Activated naive CD8-positive, alpha-beta T cell treated with anti-CD3 and anti-CD28 coated beads, Interleukin-2, amount 50 U/mL, for 16 hours (primary cell): ENCODE results near the gene NFIB.

Experiments used
- DNase-seq: peaks from one replicate; pipeline ENCODE4 v3.0.0-alpha.2; 2020; ENCODE audit warnings: low read depth, low spot score

NFIB gene

DNA sequence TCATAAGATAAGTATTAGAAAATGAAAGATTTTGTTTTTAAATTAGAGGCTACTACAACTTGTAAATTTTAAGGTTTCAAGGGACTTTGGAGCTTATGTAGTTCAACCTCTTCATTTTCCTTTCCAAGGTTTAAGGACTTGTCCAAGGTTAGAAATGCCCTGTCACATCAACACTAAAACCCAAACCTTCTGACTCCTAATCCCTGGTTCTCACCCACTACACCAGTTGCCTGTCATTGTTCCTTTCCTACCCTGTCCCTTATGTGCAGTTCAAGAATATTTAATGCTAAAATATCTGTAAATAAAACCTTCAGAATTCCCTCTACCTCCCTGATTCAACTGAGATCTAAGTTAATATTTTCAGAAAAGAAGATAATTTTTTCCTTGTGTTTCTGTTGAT is 206.4 kb downstream of the NFIB start:
- DNase-seq = no peak

DNA sequence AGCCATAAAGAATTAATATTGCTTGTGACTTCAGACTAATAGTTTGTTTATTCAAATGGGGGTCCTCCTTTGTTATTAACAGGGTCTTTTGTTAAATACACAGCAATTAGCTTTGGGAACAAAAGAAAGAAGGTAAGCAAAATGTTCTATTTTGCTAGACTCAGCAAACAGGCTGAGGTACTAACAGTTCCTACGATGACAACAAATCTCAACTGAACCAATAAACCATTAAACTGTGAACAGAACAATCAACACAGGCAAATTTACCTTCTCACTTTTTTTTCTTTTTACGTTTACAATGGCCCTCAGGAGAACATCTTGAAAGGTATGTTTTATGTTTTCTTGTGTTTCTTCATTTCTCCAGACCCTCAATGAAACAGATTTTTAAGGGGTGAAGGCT is 207.2 kb downstream of the NFIB start:
- no peak for DNase-seq

DNA sequence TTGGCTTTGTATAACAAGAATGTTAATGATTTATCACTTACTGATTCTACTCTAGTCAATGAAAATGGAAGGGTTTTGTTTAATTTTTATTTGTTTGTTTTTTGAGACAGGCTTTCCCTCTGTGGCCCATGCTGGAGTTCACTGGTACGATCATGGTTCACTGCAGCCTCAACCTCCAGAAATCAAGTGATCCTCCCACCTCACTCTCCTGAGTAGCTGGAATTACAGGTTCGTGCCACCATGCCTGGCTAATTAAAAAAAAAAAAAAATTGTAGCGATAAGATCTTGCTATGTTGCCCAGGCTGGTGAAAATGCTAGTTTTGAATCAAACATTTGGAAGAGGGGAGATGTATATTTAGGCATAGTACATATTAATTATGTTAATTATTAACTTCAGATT is 209.4 kb downstream of the NFIB start:
- DNase-seq = no peak

DNA sequence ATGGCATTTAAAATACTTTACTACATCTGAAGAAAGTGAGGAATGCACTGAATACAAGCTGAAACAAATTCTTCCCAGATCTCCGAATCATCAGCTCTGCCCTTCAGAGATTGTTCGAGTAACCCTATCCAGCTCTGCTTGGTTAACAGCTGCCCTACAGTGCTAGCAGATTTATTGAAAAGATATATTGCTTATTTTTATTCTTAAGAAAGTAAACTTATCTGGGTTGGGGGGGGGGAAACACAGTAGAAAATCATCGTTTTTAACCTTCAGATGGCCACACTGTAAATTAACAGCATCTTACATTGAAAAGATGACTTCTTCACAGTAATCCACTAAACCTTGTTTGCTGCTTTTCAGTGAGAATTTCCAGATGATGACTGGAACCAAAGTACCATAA is 210.8 kb downstream of the NFIB start:
- no peak for DNase-seq

- no peak for DNase-seq
Measured at GRCh38 chr9:14099737-14100136, 214.2 kb downstream of the NFIB start.

- no peak for DNase-seq
Measured at GRCh38 chr9:14098486-14099180, 215.3 kb downstream of the NFIB start.

DNA sequence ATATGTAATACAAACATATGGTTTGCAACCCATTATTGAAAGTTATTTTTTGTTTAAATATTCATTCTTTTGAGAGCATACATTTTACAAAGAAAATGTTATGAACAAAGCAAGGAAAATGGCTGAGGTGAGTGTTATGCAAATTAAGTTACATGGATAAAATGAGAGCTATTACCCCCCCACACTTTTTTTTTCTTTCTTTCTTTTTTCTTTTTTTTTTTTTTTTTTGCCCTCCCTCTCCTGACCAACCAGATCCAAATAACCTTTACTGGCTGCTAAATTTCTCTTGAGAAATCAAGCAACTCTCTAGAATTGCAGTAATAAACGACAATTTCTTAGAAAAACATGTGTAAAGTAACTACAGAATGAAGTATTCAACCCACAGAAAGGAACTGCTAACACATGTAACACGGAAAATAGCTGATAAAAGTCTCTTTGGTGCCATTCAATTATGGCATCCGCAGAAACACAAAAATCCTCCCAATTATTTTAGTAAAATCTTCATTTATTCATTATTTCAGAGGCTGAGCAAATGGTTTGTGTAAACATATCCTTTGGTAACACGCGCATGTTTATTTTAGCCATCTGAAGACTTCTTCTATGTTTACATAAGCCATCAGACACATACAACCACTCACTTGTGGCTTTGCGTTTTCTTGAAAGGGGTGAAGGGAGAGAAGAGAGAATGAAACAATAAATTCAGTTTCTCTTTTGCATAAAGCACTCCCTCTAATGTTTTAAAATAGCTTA is 216.1 kb downstream of the NFIB start:
- no peak for DNase-seq

- DNase-seq = no peak
Measured at GRCh38 chr9:14097215-14097614, 216.7 kb downstream of the NFIB start.

- no peak for DNase-seq
Measured at GRCh38 chr9:14096258-14096922, 217.6 kb downstream of the NFIB start.

GRCh38 chr9:14095277-14095676 is 218.7 kb downstream of the NFIB start:
- no peak for DNase-seq

DNA sequence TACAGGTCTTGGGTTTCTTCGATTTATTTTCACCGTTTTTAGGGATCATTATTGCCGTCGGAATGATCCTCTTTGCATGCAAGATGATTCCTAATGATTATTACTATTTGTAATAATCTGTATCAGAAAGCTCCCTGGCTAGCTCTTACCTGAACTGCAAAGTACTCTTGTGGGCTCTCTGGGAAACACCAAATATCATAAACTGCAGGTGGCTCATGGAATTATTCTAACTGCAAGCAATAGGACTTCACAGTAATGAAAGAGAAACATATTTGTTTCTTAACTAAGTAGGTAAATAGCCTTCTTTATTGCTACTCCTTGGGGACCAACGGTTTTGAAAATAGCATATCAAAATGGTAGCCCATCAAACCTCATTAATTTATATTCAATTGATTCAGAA is 219.4 kb downstream of the NFIB start:
- DNase-seq = no peak

GRCh38 chr9:14092344-14092743 is 221.6 kb downstream of the NFIB start:
- no peak for DNase-seq

DNA sequence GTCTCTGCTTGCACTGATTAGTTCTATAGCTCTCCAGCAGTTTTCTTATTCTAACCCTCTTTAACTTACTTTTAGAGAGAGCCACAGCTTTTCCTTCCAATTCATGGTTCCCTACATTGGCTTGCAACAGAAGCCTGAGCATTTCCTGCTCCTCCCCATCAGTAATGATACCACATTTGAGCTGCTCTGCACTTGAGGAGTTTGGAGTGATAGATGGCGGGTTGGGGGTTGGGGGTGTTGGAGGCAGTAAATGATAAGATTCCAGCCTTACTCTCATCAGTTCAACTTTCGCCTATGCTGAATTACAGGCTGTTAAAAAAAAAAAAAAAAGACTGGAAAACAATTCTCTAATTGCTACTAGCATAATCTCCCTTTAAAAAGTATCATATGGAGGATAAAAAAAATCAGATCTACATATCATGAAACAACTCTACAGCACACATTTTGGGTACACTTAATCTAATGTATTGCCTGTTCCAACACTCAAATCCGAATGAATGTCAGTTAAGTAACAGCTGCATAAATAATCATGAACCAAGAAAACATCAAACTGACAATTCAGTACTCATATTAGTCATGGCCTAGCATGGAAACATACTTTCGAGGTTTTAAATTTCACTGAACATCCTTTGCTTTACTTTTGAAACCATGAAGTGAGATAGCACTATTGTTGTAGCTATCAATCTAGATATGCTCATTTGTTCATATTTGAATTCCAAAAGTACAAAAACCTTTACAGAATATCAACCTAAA is 224.7 kb downstream of the NFIB start:
- no peak for DNase-seq

DNA sequence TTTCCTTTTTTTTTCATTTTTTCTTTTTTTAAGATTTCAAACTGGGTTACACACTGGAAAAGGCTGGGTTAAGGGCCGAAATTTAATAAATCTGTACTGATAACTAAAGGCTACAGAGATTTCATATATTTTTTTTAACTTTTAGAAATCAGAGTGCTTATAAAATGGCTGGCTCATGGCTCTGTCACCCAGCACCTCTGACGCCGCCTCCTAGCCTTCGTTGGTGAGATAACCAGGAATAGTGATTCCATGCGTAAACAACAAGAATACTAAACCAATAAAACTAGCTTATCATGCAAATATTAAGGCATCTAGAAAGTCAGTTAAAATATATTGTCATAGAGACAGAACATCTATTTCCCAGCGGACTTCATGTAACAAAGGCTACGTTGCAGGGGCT is 226.4 kb downstream of the NFIB start:
- DNase-seq = no peak

- DNase-seq = no peak
Measured at GRCh38 chr9:14086495-14086894, 227.4 kb downstream of the NFIB start.

DNA sequence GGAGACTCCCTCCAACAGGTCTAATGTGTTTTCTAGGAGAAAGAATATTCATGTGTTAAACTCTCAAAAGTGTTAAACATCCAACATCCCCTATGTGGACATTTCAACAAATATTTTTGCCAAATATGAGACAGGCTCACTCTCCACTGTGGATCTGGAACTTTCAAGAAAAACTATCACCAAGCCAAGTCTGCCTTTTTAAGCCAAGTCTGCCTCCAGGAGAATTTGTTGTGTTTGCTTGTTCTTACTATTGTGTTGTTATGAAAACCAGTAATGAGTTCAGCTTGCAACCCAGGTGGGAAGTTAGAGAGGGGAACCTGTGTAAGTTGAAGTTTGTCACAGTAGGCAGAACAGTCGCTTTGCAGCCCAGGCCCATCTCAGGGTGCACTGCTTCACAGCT is 228.1 kb downstream of the NFIB start:
- no peak for DNase-seq

- no peak for DNase-seq
Measured at GRCh38 chr9:14084867-14085266, 229.1 kb downstream of the NFIB start.

GRCh38 chr9:14083366-14083765 is 230.6 kb downstream of the NFIB start:
- DNase-seq = no peak

DNA sequence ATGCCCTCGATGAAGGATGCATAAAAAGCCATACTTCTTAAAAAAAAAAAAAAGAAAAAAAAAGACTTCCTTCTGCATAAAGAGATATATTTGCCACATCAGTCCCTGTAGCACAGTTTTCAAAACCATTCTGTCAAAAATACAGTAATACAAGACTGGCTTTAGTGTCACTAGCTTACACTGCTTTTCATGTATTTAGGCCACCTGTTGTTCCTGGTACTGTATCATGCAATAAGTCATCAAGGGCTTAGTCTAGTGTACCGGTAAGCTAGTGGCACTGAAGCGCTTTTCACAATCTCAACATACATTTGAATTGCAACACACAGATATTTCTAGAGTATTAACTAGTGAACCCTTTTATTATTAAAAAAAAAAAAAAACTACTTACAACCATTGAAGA is 231.2 kb downstream of the NFIB start:
- no peak for DNase-seq

DNA sequence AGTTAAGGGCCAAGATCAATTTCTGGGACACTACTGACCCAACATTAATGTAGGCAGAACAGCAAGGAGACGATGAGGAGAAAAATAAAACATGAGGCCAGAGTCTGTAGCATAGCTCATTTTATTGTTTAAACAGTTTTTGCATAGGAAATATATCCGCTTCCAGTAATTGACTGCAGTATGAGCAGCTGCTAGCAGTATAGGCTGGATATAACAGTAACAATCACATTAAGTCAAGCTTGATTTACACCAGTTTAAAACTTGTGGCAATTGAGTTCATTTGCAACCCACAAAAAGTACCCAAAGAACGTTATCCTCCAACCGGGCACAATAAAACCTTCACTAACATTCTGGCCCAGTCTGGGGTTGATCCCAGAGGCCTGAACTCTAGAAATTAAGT is 232.2 kb downstream of the NFIB start:
- DNase-seq = no peak

DNA sequence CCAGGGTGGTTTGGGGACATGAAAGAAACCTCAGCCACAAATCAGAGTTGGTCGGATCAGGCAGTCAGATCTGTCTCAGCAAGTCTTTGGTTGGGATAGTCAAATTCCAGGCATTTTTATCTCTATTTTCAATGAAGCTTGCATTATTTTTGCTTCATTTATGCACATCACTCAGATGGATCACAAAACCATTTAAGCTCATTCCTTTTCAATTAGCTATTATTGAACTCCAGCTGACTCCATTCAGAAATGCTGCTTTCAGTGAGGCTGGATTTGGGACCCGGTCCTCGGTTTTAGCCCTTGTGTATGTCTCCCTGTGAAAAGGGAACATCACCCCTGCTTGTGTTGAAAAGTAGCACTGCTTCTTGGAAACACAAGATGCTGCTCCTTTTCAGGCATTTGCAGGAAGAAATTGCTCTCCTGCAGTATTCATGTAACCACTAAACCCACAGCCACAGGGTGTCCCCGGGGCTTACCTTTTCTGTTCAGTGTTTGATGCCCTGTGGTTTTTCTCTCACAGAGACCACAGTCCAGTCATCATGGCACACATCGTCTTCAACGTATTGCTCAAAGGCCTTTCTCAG is 232.9 kb downstream of the NFIB start:
- no peak for DNase-seq

GRCh38 chr9:14079440-14079839 is 234.5 kb downstream of the NFIB start:
- DNase-seq = no peak
